GM03348 (cell line): Measurements from ENCODE around the gene FBXL2.

Experiments used
- DNase-seq: peaks from one replicate; pipeline ENCODE4 v3.0.0; 2012; ENCODE audit warnings: low spot score

FBXL2 gene

GRCh38 chr3:33277193-33277882, at the start of gene FBXL2:
FBXL2 (plus strand) TSS chr3:33277442; CDS start chr3:33277513, 71 bp downstream.
- DNase-seq: peak; percentile 40

GRCh38 chr3:33229066-33229465, 48.2 kb upstream of the FBXL2 start:
- DNase-seq: no peak

- no peak for DNase-seq
Observed at GRCh38 chr3:33229947-33230346, 47.3 kb upstream of the FBXL2 start.

DNA sequence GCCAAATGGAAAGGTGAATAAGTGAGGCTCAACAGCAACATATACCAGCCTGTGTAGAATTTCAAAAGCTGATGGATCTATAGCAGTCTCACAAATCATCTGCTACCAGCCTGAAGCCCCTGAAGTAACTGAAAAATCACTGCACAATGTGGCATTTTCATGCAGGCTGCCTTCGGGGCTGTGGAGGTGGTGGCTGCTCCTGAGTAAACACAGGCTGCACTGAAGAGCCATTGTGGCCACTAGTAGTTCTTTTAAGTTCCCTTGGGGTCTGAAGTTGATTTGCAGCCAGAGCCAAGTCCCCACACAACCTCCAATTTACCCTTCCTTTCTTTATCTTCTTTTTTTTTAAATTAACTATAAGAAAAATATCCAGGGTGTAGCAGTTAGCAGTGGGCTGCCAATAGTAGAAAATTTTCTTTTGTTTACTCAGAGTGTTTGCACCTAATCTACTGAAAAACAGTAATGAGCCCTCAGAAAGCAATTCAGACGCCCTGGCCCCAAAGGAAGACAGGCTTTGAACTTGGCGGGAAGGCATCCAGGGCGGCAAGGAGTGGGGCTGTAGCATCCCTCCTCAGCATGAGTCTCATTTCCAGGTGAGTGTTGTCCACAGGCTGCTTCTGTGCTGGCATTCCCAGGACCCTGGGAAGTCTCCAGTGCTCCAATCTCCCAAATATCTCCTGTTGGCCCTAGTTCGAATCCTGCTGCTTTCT, 45.3 kb upstream of the FBXL2 start:
- no peak for DNase-seq

DNA sequence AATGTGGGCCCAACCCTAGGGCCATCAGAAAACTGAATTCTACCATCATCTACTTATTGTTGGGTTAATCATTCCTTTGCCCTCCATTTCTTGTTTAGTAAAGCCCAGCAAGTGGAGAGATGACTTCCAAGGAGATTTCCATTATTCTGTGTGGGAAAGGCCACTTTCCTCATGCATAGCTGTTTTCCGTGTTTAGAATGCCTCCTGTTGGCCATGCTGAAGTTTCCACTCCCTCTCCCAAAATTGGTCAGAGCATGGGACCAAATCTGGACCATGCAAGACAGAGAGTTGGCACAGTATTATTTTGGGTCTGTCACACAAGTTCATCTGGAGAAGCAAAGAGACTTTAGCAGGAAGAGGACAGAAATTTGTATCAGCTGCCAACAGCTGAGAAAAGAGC, 43.4 kb upstream of the FBXL2 start:
- no peak for DNase-seq

DNA sequence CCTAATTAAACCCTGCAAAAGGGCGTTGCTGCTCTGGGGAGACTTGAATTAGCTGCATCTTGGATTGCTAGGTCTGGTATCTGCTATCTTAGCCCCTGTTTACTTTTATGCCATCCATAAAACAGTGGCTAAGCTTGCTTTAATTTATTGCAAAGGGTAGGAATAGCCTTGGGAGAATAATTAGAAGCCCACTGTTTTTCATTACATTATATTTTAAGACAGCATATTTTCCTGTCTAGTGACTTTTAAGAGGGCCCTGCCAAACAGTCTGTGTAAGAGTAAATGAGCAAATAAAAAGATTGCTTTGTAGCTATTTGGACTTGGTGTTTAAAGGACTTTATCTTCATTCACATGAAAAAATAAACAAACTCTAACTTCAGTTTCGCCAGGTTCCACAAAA, 41.2 kb upstream of the FBXL2 start:
- DNase-seq: no peak

DNA sequence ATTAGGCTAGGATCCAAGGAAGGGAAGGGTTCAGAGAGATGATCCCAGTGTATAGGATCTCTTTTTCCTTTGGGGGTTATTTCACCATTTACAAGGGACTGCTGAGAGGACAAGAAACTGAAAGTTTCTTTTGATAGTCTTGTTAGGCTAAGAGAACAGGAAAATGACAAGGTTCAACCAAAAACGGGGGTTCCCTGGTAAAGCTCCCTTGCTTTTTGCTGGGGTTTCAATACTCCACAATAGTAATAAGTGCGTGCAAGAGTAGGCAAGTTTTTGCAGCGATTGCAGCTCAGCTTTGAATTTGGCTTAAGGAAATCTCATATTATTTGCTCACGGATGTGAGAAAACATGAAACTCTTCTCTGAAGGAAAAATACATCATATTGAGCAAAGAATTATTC, 39.8 kb upstream of the FBXL2 start:
- DNase-seq: no peak

DNA sequence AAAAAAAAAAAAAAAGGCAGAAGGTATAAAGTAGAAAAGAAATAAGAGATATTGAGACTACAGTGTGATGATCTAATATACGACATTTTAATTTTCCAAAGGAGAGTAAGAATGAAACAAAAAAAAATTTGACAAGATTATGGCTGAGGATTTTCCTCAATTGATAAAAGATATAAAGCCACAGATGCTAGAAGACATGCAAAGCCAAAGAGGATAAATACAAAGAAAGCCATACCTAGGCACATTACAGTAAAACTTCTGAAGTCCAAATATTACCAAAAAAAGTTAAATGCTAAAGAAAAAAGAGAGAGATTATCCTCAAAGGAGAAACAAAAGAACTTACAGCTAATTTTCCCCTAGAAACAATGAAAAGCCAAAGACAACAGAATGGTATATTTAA, 38.3 kb upstream of the FBXL2 start:
- DNase-seq: no peak

DNA sequence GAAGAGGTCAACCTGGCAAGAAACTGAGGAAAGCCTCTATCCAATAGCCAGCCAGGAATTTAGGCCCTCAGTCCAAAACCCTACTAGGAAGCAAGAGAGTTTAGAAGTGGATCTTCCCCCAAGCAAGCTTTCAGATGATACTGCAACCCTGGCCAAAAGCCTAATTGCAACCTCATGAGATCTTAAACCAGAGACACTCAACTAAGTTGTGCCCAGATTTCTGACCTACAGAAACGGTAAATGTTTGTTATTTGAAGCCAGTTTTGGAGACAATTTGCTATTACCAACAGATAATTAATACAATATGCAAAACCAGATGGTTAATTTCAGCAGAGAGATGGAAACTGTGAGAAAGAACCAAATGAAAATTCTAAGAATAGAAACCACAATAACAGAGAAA, 37.0 kb upstream of the FBXL2 start:
- no peak for DNase-seq

- DNase-seq: no peak
Observed at GRCh38 chr3:33246786-33247185, 30.5 kb upstream of the FBXL2 start.

GRCh38 chr3:33250712-33251111, 26.5 kb upstream of the FBXL2 start:
- DNase-seq: no peak

- DNase-seq: no peak
Observed at GRCh38 chr3:33256249-33256648, 21.0 kb upstream of the FBXL2 start.

DNA sequence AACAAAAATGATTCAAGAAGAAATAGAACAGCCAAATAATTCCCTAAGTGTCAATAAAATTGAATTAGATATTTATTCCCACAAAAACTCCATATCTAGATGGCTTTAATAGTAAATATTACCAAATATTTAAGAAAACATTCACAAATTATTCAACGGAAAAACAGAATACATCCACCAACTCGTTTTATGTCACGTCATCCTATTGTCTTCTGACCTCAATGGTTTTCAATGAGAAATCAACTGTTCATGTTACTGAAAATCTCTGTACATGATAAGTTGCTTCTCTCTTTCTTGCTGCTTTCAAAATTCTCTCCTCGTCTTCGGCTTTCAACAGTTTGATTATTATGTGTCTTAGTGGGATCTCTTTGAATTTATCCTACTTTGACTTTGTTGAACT, 17.1 kb upstream of the FBXL2 start:
- no peak for DNase-seq

- DNase-seq: no peak
Observed at GRCh38 chr3:33269385-33269784, 7.9 kb upstream of the FBXL2 start.

DNA sequence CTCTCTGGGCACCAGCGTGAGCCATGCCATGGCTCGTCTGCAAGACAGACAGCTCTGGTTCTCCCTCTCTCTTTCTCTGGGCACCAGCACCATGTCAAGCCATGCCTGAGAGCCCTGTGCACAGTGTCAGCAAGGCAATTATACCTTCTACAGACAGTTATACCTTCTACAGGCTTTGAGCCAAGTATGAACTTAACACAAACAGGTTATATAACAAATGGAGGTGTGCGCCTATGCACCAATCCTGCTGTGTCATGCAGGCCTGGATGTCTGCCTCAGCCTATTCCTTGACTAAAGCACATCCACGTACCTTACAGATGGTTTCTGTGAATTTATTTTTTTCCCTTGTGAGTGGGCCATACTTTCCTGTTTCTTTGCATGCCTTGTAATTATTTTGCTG, 5.9 kb upstream of the FBXL2 start:
- DNase-seq: no peak

DNA sequence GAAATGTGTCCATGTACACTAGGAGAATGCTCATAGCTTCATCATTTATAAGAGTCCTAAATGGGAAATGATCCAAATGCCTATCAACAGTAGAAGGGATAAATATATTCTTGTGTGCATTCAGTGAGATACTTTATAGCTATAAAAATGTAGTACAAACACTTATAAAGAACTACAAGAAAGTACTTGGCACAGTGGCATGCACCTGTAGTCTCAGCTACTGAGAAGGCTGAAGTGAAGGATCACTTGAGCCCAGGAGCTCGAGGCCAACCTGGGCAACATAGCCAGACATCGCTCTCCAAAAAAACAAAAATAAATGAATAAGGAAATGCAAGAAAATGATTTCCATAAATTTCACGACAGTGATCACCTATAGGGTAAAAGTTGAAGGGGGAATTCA, 3.6 kb upstream of the FBXL2 start:
- no peak for DNase-seq

DNA sequence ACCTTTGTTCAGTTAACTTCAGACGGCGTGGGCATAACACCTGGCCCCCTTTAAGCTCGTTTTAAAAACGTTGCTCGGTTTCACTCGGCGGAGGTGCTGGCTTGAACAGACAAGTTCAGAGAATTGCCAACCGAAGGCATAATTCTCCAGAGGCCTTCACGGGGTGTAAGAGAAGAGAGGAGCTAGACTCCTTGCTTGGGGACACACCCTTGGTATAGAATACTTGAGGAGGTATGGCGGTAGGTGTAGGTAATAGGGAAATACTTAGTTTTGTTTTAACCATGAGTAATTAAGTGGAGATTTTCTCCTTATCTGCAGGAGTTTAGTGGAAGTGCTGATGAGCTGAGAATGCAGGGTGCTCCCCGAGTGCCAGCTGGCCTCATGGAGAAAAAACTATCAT, 921 bp downstream of the FBXL2 start:
- no peak for DNase-seq

GRCh38 chr3:33287672-33288282, 10.5 kb downstream of the FBXL2 start:
- no peak for DNase-seq

GRCh38 chr3:33299395-33300081, 22.3 kb downstream of the FBXL2 start:
- DNase-seq: peak; percentile 52

GRCh38 chr3:33312361-33312760, 35.1 kb downstream of the FBXL2 start:
- DNase-seq: no peak

DNA sequence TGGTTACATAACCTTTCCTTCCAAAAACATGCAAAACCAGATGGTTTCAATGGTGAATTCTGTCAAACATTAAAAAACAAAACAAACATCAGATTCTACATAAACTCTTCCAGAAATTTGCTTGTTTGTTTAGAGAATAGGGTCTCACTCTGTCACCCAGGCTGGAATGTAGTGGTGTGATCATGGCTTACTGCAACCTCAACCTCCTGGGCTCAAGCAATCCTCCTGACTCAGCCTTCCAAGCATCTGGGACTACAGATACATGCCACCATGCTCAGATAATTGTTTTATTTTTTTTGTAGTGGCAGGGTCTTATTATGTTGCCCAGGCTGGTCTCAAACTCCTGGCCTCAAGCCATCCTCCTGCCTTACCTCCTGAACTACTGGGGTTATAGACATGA, 36.1 kb downstream of the FBXL2 start:
- no peak for DNase-seq

DNA sequence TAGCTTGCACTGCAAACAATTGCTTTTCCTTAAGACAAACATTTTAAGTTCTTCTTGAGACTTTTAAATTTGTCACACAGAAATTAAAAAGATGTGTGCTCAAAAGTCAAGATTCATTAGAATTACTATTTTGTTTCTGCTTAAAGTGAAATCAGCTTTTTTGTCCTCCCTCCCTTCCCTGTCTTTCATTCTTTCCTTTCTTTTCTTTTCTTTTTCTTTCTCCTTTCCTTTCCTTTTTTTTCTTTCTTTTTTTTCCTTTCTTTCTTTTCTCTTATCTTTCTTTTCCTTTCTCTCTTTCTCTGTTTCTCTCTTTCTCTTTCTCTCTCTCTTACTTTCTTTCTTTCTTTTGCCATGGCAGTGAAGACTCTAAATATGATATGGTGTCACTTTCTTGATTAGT, 37.8 kb downstream of the FBXL2 start:
- DNase-seq: no peak

- no peak for DNase-seq
Observed at GRCh38 chr3:33315826-33316225, 38.6 kb downstream of the FBXL2 start.
